RPMI7951 (cell line): Measurements from ENCODE around the gene TTYH1. TPM values are rescaled to one million over a fixed set of nuclear protein-coding genes. Genes with fewer than 3 reads are reported as not detected.
"Not testable (repeated sequence)": the region's sequence is repeated elsewhere in the genome, so short reads cannot be mapped to it uniquely, and the experiment has no call there.

Experiments used
- DNase-seq: peaks from one replicate; pipeline ENCODE4 v3.0.0-alpha.2; 2012; ENCODE audit warnings: low read depth
- total RNA-seq: library from RNA; depleted of rRNA; stranded (reverse); fragments of >200 nt; shearing (Covaris generic); gene quantifications from 2 replicates; pipeline ENCODE4 v1.2.3, GENCODE V29; 2014

Gene TTYH1
- total RNA-seq, 1 experiment from 2014 or later = not detected

DNA sequence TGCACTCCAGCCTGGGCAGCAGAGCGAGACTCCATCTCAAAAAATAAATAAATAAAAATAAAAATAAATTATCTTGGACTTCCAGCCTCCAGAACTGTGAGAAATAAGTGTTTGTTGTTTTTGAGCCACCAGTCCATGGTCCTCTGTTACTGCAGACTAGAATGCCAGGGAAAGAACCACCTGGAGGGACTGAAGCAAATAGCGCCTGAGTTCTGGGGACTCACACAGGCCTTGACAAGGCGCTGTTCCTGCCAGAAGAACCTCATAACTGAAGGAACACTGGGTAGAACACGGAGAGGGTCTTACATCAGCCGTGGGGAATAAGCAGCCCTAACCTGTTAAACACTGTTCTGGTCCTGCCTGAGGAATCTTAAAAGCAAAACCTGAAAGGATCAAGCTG is 25.4 kb downstream of the TTYH1 start:
- no peak for DNase-seq

DNA sequence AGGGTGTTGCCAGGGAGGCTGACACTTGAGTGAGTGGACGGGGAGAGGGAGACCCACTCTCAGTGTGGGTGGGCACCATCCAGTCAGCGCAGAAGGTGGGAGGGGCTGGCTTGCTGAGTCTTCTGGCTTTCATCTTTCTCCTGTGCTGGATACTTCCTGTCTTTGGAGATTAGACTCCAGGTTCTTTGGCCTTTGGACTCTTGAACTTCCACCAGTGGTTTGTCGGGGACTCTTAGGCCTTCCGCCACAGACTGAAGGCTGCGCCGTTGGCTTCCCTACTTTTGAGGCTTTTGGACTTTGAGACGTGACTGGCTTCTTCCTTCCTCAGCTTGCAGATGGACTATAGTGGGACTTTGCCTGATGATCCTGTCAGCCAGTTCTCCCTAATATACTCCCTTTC is 29.5 kb downstream of the TTYH1 start:
- DNase-seq = no peak

DNA sequence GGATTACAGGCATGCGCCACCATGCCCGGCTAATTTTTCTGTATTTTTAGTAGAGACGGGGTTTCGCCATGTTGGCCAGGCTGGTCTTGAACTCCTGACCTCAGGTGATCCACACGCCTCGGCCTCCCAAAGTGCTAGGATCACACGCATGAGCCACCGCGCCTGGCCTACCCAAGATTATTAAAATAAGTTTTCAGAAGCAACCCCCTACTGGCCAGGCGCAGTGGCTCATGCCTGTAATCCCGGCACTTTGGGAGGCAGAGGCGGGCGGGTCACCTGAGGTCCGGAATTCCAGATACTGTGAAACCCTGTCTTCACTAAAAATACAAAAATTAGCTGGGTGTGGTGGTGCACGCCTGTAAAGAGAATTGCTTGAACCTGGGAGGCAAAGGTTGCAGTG is 31.1 kb downstream of the TTYH1 start:
- not testable (repeated sequence) for DNase-seq

DNA sequence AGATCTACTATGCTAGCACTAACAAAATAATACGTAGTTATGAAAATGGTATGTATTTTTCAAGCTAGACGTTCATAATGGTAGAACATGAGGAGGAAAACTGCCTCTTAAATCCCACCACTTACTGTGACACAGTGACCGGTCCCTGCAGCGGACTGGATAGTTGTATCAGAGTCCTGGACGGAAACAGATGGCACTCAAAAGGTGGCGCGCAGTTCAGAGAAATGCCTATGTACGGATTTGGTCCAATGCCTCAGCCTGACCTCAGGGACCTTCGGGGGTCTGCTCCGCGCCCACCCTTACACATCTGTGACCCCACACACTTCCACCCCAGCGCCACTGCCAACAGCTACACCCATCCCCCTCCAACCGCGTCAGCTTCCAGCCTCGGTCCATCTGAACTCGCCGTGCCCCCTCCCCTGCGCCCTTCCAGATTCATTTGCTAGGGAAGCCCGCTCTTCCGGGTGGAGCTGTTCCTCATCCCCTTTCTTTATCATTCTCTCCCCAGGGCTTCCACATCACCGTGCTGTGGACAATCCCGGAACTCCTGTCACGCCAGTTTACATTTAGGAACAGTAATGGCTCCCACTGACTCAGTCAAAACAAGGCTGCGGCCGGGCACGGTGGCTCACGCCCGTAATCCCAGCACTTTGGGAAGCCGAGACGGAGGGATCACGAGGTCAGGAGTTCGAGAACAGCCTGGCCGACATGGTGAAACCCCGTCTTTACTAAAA is 32.9 kb downstream of the TTYH1 start:
- peak; percentile 71 for DNase-seq

DNA sequence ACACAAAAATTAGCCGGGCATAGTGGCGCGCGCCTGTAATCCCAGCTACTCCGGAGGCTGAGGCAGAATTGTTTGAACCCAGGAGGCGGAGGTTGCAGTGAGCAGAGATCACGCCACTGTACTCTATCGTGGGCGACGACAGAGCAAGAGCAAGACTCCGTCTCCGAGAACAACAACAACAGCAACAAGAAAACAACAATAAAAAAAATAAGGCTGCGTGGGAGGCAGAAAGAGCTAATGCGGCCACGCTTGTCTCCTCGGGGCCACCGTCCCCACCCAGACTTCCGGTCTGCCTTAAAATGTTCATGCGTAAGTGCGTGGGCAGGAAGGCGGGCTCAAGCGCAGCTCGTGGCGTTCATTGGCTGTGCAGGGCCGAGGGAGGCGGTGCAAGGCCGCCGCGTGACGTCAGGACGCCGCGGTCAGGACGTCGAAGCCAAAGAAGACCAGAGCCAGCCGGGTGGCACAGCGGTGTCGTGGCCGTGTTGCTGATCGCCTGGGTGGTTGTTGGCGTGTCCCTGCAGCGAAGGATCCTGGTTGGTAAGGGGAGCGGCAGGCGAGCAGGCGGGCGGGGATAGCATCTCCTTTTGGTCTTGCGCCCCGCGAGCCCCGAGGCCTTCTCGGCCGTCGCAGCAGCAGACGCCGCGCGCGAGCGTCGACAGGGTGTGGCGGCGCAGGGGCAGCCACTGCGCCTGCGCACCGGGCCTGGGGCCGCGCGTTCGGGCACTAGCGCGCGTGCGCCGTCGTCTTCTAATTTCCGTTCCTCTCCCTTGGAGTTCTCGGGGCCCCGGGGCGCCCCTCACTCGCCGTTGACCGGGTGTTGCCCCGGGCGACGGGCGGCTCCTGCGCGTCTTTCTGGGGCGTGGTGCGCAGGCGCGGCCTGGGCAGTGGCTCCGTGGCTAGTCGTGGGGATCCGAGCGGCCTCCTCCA is 33.8 kb downstream of the TTYH1 start, which contains the start of gene LENG8:
LENG8 (plus strand) TSS at position 426 of the 927 bp plus-strand sequence. CDS start 2,146 bp downstream, outside the sequence.
- DNase-seq = peak; percentile 97

DNA sequence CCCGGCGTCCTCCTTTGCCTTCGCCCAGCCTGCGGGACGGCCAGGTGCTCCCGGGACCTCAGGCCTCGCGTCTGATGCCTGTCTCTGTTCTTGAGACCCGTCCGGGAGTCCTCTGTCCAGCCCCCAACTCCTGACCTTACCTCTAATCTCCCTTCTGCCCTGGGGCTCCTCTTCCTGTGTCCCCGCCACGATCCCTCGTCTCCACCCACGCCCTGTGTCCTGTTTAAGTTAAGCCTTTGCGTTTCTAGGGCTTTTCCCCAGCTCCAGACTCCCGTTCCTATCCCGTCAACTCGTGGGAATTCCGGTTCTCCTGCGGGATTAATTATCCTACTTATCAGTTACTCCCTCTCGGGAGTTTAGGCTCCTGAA is 34.4 kb downstream of the TTYH1 start:
- peak; percentile 35 for DNase-seq

DNA sequence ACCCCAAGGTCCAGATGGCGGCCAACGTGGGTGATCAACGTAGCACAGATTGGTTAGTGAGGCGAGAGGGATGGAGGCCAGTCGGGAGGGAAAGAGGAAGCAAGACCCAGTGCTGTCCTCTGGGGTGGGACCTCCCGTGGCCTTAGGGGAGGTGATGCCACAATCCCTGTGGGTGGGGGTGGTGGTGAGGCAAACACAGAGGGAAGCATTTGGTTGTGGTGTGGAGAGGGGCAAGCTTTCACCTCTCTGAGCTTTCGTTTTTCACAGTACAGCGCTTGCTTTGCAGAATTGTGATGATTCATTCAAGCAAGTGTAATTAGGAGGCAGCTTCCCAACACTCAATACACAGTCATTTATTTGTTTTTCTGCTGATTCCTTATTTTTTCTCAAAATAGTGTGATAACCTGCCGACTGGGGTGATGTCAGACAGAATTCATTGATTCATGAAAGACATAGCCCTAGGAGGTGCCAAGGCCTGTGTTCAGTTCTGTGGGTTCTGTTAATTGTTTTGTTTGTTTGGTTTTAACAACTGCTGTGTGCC is 36.1 kb downstream of the TTYH1 start:
- peak; percentile 50 for DNase-seq

DNA sequence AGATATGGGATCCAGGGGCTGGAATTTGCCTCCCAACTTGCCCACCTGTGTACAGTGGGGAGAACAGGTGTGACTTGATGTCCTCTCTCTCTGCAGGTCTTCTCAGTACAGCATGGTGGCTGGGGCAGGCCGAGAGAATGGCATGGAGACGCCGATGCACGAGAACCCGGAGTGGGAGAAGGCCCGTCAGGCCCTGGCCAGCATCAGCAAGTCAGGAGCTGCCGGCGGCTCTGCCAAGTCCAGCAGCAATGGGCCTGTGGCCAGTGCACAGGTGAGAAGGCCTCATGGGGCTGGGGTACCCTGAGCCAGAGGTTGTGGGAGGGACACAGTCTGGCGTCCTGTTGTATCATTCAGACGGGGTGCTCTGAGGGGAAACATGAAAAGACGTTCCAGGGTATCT is 36.7 kb downstream of the TTYH1 start:
- no peak for DNase-seq

DNA sequence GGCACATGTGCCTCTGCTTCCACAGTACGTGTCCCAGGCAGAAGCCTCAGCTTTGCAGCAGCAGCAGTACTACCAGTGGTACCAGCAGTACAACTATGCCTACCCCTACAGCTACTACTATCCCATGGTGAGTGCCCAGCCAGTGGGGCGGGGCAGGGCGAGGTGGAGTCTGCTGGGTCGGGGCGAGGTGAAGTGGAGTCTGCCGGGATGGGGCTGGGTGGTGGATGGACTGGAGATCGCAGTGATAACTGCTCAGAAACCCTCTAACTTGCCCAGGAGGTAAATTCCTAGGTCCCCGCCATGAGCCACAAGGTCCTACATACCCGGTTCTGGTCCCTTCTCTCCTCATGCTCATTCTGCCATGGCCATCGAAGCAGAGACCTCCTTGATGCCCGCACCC is 37.4 kb downstream of the TTYH1 start:
- no peak for DNase-seq

DNA sequence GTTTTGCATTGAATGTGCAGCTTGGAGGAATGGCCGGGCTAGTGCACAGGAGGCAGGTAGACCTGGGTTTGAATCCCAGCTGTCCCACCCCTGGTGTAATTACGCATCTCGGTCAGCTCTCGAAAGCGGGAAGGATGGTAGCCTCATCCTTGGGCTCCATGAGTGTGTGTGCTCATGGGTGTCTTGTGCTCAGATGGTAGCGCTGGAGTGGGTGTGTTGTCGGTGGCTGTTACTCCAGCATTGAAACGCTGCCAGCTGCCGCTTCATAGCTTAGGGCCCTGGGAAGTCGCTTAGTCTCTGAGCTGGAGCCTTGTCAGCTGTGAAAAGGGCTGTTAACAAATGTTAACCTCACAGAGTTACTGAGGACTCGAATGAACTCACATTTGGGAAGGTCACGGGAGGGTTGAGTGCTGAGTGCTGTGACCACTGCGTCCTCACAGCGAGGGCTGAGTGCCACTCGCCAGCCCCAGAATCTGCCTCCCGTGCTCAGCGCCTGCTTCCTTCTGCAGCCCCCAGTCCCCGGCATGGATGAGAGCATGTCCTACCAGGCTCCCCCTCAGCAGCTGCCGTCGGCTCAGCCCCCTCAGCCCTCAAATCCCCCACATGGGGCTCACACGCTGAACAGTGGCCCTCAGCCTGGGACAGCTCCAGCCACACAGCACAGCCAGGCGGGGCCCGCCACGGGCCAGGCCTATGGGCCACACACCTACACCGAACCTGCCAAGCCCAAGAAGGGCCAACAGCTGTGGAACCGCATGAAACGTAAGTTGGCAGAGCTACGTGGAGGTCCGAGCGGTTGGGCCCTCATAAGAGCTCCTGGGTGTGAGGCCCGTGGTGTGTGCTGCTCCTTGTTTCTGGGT is 38.9 kb downstream of the TTYH1 start:
- no peak for DNase-seq

DNA sequence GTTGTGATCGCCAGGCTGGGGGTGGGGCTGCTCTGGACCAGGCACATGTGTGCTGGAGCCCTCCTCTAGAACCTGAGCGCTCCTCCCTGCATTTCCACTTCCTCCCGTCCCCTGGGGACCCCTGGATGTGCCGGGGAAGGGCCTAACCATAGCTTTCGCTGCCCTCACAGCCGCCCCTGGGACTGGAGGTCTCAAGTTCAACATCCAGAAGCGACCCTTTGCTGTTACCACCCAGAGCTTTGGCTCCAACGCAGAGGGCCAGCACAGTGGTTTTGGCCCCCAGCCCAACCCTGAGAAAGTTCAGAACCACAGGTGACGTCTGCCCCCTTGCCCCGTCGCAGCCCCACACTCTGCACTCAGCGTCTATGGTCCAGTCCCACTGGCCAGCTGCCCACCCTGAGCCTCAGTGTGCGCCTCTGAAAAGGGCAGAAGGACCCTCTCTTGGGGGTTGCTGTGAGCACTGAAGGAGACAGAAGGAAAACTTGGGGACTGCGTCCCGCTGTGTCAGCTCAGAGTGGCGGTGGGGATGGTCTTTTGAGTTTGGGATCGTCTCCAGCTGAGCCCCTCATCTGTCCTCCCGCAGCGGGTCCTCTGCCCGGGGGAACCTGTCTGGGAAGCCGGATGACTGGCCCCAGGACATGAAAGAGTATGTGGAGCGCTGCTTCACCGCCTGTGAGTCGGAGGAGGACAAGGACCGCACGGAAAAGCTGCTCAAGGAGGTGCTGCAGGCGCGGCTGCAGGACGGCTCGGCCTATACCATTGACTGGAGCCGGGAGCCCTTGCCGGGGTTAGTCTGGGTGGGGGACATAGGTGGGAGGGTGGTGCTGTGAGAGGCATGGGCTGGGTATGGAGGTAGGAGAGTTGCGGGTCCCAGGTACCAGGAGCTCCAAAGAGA is 39.8 kb downstream of the TTYH1 start:
- DNase-seq = no peak

DNA sequence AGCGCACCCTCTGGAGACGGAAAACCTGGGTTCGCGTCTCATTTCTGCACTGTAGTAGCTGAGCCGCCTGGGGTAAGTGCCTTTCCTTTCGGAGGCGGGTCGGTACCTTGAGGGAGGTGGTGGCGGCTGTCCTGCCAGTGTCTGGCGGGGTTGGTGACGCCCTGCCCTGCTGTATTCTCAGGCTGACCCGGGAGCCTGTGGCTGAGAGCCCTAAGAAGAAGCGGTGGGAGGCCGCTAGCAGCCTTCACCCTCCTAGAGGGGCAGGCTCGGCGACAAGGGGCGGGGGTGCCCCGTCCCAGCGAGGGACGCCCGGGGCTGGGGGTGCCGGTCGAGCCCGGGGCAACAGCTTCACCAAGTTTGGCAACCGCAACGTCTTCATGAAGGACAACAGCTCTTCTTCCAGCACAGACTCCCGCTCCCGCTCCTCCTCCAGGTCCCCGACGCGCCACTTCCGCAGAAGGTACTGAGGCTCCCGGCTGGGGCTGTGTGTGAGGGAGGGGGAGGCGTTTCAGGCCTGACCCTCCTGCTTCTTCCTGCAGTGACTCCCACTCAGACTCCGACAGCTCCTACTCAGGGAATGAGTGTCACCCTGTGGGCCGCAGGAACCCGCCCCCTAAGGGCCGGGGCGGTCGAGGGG is 40.6 kb downstream of the TTYH1 start:
- no peak for DNase-seq

DNA sequence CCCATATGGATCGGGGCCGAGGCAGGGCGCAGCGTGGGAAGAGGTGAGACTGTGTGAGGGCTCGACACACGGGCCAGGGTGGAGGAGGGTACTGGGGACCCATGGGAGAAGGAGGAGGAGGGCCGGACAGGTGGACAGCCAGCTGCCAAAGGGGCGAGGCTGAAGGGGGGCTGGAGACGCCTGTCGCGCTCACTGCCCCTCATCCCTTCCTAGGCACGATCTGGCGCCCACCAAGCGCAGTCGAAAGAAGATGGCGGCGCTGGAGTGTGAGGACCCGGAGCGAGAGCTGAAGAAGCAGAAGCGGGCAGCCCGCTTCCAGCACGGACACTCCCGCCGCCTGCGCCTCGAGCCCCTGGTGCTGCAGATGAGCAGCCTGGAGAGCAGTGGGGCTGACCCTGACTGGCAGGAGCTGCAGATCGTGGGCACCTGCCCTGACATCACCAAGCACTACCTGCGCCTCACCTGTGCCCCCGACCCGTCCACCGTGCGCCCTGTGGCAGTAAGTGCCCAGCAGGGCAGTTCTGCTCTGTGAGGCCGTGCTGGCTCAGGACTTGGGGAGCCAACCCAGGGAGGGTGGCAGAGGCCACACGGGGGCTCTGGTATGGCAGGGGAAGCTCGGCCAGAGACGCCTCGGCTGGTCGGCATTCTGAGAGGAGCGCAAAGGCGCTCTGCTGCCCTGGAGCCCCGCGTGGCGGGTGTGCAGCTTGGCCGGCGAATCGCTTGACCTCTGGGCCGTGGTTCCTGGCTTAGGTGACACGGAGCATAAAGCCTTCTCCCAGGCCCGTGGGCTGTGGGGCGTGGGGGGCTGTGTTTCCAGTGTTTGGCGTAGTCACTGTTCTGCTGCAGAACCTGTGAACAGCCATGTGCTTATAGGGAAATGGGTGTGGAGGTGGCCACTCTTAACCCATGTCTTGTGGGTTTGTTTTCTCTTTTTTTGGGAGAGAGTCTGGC is 41.4 kb downstream of the TTYH1 start:
- no peak for DNase-seq

DNA sequence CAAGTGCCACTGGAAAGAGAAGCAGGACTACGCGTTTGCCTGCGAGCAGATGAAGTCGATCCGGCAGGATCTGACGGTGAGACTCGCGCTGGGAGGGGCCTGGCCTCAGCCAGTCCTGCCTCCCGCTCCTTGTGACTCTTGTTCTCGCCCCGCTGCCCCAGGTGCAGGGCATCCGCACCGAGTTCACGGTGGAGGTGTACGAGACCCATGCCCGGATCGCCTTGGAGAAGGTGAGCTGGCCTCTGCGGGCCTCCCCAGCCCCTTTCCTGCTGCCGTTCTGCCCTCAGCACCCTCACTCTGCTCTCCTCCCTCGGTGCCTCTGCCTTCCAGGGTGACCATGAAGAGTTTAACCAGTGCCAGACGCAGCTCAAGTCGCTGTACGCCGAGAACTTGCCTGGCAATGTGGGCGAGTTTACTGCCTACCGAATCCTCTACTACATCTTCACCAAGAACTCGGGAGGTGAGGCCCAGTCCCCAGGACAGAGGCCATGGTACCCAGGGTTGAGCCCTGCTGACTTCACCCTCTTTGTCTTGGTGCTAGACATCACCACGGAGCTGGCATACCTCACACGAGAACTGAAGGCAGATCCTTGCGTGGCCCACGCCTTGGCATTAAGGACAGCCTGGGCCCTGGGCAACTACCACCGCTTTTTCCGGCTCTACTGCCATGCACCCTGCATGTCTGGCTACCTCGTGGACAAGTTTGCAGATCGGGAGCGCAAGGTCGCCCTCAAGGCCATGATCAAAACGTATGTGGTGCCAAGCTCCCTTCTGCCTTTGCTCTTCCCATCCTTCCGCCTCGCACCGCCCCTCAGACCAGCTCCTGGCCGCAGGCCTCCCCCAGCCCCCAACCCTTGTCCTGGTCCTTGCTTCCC is 42.7 kb downstream of the TTYH1 start:
- DNase-seq = no peak

DNA sequence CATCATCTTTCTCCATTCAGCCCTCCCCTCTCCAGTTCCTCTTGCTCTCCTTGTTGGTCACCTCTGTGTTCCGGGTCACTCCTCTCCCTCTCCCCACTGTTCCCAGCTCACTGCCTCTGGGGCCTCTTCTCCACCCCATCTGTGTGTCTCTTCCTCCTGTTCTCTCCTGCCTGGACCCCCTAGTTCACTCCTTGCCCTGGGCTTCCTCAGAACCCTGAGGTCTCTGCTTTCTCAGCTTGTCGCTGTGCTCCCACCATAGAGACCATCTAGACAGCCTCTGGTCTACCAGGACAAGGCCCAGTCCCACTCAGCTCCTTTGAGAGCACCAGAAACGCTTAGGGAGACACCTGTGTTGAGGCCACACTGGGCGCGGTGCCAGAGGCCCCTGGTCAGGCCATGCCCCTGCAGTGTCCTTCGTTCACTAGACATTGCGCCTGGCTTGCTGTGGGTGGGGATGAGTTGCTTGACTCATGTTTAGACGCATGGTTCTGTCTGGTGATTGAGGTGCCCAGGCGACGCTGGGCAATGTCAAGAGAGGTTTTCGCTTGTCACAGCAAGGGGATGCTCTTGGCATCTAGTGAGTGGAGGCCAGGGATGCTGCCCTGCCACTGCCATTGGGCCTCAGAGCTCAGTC is 43.5 kb downstream of the TTYH1 start:
- DNase-seq = no peak

DNA sequence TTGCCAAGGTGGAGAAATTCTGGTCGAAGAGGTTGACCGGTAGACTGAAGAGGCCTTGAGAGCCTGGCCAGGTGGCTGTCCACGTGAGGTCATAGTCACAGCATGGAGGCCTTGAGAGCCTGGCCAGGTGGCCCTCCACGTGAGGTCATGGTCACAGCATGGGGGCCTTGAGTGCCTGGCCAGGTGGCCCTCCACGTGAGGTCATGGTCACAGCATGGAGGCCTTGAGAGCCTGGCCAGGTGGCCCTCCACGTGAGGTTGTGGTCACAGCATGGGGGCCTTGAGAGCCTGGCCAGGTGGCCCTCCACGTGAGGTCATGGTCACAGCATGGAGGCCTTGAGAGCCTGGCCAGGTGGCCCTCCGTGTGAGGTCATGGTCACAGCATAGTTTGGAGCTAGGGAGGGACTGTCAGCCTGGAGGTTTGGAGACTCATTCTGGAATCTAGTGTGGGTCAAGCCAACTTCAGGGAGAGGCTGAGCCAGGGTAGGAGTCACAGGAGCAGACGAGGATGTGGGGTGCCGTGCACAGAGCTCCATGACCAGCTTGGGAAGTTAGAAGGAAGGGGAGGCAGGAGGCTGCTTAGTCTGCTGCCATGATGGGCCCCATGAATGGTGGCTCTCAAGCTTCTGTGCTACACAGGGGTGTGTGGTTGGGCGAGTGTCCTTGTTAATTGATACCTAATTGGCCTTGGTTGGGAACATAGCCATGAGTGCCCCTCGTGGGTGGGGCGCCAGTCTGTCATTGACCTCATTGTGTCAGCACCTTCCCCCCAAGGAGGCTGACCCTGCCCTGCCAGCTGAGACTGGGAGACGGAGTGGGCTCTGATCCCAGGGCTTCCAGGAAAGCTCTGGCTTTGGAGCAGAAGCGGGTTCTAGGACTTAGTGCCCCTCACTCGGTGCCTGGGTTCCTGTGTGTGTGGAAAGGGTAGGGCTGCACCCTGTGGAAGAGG is 44.3 kb downstream of the TTYH1 start:
- no peak for DNase-seq
